ENCODE results near the gene HSPA12A. TPM values are rescaled to one million over a fixed set of nuclear protein-coding genes. Genes with fewer than 3 reads are reported as not detected.

Gene HSPA12A
- total RNA-seq, 1 experiment from 2014 or later: 0.79 TPM

GRCh38 chr10:116763440-116763839 lies 21.1 kb upstream of the HSPA12A start:
- H3K36me3 ChIP-seq: no peaks in the 10 kb centered on the region
- no peaks in the 10 kb centered on the region for H3K27me3 ChIP-seq
- DNase-seq: no peak

GRCh38 chr10:116761883-116762282 lies 19.5 kb upstream of the HSPA12A start:
- no peak overlapping the region for H3K4me3 ChIP-seq
- no peak for DNase-seq
- no peaks in the 10 kb centered on the region for H3K36me3 ChIP-seq
- no peaks in the 10 kb centered on the region for H3K27me3 ChIP-seq
- no peaks in the 10 kb centered on the region for H3K9me3 ChIP-seq (replicated peaks)
- no peak overlapping the region for H3K27ac ChIP-seq
- H3K4me1 ChIP-seq: no peaks in the 10 kb centered on the region

More at GRCh38 chr10:116763440-116763839, 21.1 kb upstream of the HSPA12A start:
- no peaks in the 10 kb centered on the region for H3K4me1 ChIP-seq
- no peaks in the 10 kb centered on the region for H3K9me3 ChIP-seq (replicated peaks)
- H3K27ac ChIP-seq: no peak overlapping the region
- H3K4me3 ChIP-seq: no peak overlapping the region

- no peaks in the 10 kb centered on the region for H3K4me1 ChIP-seq
- H3K27ac ChIP-seq: no peak overlapping the region
- no peaks in the 10 kb centered on the region for H3K36me3 ChIP-seq
- H3K9me3 ChIP-seq (replicated peaks): no peaks in the 10 kb centered on the region
- no peak overlapping the region for H3K4me3 ChIP-seq
- H3K27me3 ChIP-seq: no peaks in the 10 kb centered on the region
- DNase-seq: no peak
Observed at GRCh38 chr10:116760919-116761318, 18.6 kb upstream of the HSPA12A start.

GRCh38 chr10:116757246-116757645 lies 14.9 kb upstream of the HSPA12A start:
- H3K36me3 ChIP-seq: no peaks in the 10 kb centered on the region
- no peak for DNase-seq
- no peaks in the 10 kb centered on the region for H3K9me3 ChIP-seq (replicated peaks)
- no peak overlapping the region for H3K4me3 ChIP-seq
- no peaks in the 10 kb centered on the region for H3K27me3 ChIP-seq
- no peak overlapping the region for H3K27ac ChIP-seq
- no peaks in the 10 kb centered on the region for H3K4me1 ChIP-seq

- DNase-seq: no peak
- Histone ChIP-seq H3K9me3 (replicated peaks) (no peaks in the 10 kb centered on the region), H3K4me1 (no peaks in the 10 kb centered on the region), H3K27me3 (no peaks in the 10 kb centered on the region), H3K36me3 (no peaks in the 10 kb centered on the region), H3K27ac (no peak overlapping the region), H3K4me3 (no peak overlapping the region)
Observed at GRCh38 chr10:116756277-116756676, 13.9 kb upstream of the HSPA12A start.

- DNase-seq: no peak
- no peaks in the 10 kb centered on the region for H3K4me1 ChIP-seq
- H3K27ac ChIP-seq: no peak overlapping the region
- no peaks in the 10 kb centered on the region for H3K27me3 ChIP-seq
- H3K9me3 ChIP-seq (replicated peaks): no peaks in the 10 kb centered on the region
- no peaks in the 10 kb centered on the region for H3K36me3 ChIP-seq
- no peak overlapping the region for H3K4me3 ChIP-seq
Observed at GRCh38 chr10:116753759-116754158, 11.4 kb upstream of the HSPA12A start.

- no peaks in the 10 kb centered on the region for H3K36me3 ChIP-seq
- H3K27me3 ChIP-seq: no peaks in the 10 kb centered on the region
- H3K4me3 ChIP-seq: no peak overlapping the region
- no peak overlapping the region for H3K27ac ChIP-seq
- H3K4me1 ChIP-seq: no peaks in the 10 kb centered on the region
- no peak for DNase-seq
- no peaks in the 10 kb centered on the region for H3K9me3 ChIP-seq (replicated peaks)
Observed at GRCh38 chr10:116752969-116753665, 10.8 kb upstream of the HSPA12A start.

- Histone ChIP-seq H3K4me1 (no peaks in the 10 kb centered on the region), H3K4me3 (no peak overlapping the region), H3K27ac (no peak overlapping the region), H3K36me3 (no peaks in the 10 kb centered on the region), H3K9me3 (replicated peaks) (no peaks in the 10 kb centered on the region), H3K27me3 (no peaks in the 10 kb centered on the region)
- DNase-seq: no peak
Observed at GRCh38 chr10:116752563-116752962, 10.2 kb upstream of the HSPA12A start.

- Histone ChIP-seq H3K36me3 (no peaks in the 10 kb centered on the region), H3K4me1 (no peaks in the 10 kb centered on the region), H3K9me3 (replicated peaks) (no peaks in the 10 kb centered on the region), H3K4me3 (no peak overlapping the region), H3K27me3 (no peaks in the 10 kb centered on the region), H3K27ac (no peak overlapping the region)
- no peak for DNase-seq
Observed at GRCh38 chr10:116748471-116748870, 6.1 kb upstream of the HSPA12A start.

GRCh38 chr10:116748041-116748440 lies 5.7 kb upstream of the HSPA12A start:
- Histone ChIP-seq H3K4me3 (no peak overlapping the region), H3K4me1 (no peaks in the 10 kb centered on the region), H3K27me3 (no peaks in the 10 kb centered on the region), H3K27ac (no peak overlapping the region), H3K36me3 (no peaks in the 10 kb centered on the region), H3K9me3 (replicated peaks) (no peaks in the 10 kb centered on the region)
- no peak for DNase-seq

- DNase-seq: no peak
- Histone ChIP-seq H3K27me3 (no peaks in the 10 kb centered on the region), H3K4me1 (no peaks in the 10 kb centered on the region), H3K9me3 (replicated peaks) (no peaks in the 10 kb centered on the region), H3K4me3 (no peak overlapping the region), H3K36me3 (no peaks in the 10 kb centered on the region), H3K27ac (no peak overlapping the region)
Observed at GRCh38 chr10:116747325-116747724, 5.0 kb upstream of the HSPA12A start.

GRCh38 chr10:116744885-116745284 lies 2.5 kb upstream of the HSPA12A start:
- no peaks in the 10 kb centered on the region for H3K36me3 ChIP-seq
- H3K9me3 ChIP-seq (replicated peaks): no peaks in the 10 kb centered on the region
- no peak overlapping the region for H3K27ac ChIP-seq
- DNase-seq: no peak
- no peaks in the 10 kb centered on the region for H3K4me1 ChIP-seq
- no peak overlapping the region for H3K4me3 ChIP-seq
- H3K27me3 ChIP-seq: peaks cover 5% of the 10 kb centered on the region; the same call in 1 of the 2 replicates

GRCh38 chr10:116744163-116744753 lies 1.9 kb upstream of the HSPA12A start:
- Histone ChIP-seq H3K27ac (no peak overlapping the region), H3K27me3 (peaks cover 5% of the 10 kb centered on the region; the same call in 1 of the 2 replicates), H3K4me3 (no peak overlapping the region), H3K4me1 (no peaks in the 10 kb centered on the region), H3K9me3 (replicated peaks) (no peaks in the 10 kb centered on the region), H3K36me3 (no peaks in the 10 kb centered on the region)
- DNase-seq: no peak

GRCh38 chr10:116743266-116744064 lies 1.1 kb upstream of the HSPA12A start:
- Histone ChIP-seq H3K36me3 (no peaks in the 10 kb centered on the region), H3K4me1 (no peaks in the 10 kb centered on the region), H3K27me3 (peaks cover 5% of the 10 kb centered on the region; the same call in 1 of the 2 replicates), H3K27ac (no peak overlapping the region), H3K9me3 (replicated peaks) (no peaks in the 10 kb centered on the region), H3K4me3 (peak overlapping the region; percentile 74)
- DNase-seq: no peak
